ENCODE data around the gene MST1R.

MST1R gene

GRCh38 chr3:49876567-49876966 is 27.1 kb downstream of the MST1R start:
- Histone ChIP-seq H2AFZ (ENCODE audit: low read depth, low read length) (no peak overlapping the region), H3K9ac (ENCODE audit: low read length) (no peak overlapping the region), H3K36me3 (replicated peaks; ENCODE audit: low read depth, low read length) (no peaks in the 10 kb centered on the region), H3K79me2 (ENCODE audit: low read length) (no peaks in the 10 kb centered on the region), H3K27ac (ENCODE audit: low read length) (no peak overlapping the region), H3K4me2 (ENCODE audit: low read length) (no peak overlapping the region), H3K27me3 (ENCODE audit: low read depth, low read length) (no peaks in the 10 kb centered on the region), H3K4me3 (ENCODE audit: low read length) (no peak overlapping the region), H3K4me1 (ENCODE audit: low read length) (no peaks in the 10 kb centered on the region), H4K20me1 (ENCODE audit: insufficient read depth, low read length) (no peaks in the 10 kb centered on the region), H3K9me3 (ENCODE audit: insufficient read depth, low read length) (no peaks in the 10 kb centered on the region)
- TF ChIP-seq CTCF (IDR thresholded peaks at IDR 0.05; ENCODE audit: low read depth, low read length) (no peak), EZH2phosphoT487 (IDR thresholded peaks at IDR 0.05; ENCODE audit: low read depth) (no peak)

- Histone ChIP-seq H3K36me3 (replicated peaks; ENCODE audit: low read depth, low read length) (no peaks in the 10 kb centered on the region), H3K4me2 (ENCODE audit: low read length) (no peak overlapping the region), H3K4me3 (ENCODE audit: low read length) (no peak overlapping the region), H4K20me1 (ENCODE audit: insufficient read depth, low read length) (no peaks in the 10 kb centered on the region), H3K9me3 (ENCODE audit: insufficient read depth, low read length) (no peaks in the 10 kb centered on the region), H3K27me3 (ENCODE audit: low read depth, low read length) (peaks cover 20% of the 10 kb centered on the region), H3K27ac (ENCODE audit: low read length) (no peak overlapping the region), H2AFZ (ENCODE audit: low read depth, low read length) (no peak overlapping the region), H3K4me1 (ENCODE audit: low read length) (no peaks in the 10 kb centered on the region; the same call in 1 of the 2 replicates), H3K9ac (ENCODE audit: low read length) (no peak overlapping the region), H3K79me2 (ENCODE audit: low read length) (no peaks in the 10 kb centered on the region)
- TF ChIP-seq CTCF (IDR thresholded peaks at IDR 0.05; ENCODE audit: low read depth, low read length): no peak
- TF ChIP-seq EZH2phosphoT487 (IDR thresholded peaks at IDR 0.05; ENCODE audit: low read depth): no peak
These were observed 30.1 kb downstream of the MST1R start for GRCh38 chr3:49873623-49874022.

GRCh38 chr3:49872801-49873281 is 30.8 kb downstream of the MST1R start:
- TF ChIP-seq CTCF (IDR thresholded peaks at IDR 0.05; ENCODE audit: low read depth, low read length) (no peak), EZH2phosphoT487 (IDR thresholded peaks at IDR 0.05; ENCODE audit: low read depth) (no peak)
- Histone ChIP-seq H3K4me3 (ENCODE audit: low read length) (no peak overlapping the region), H3K9ac (ENCODE audit: low read length) (no peak overlapping the region), H3K4me1 (ENCODE audit: low read length) (no peaks in the 10 kb centered on the region; the same call in 1 of the 2 replicates), H3K9me3 (ENCODE audit: insufficient read depth, low read length) (no peaks in the 10 kb centered on the region), H3K4me2 (ENCODE audit: low read length) (no peak overlapping the region), H3K36me3 (replicated peaks; ENCODE audit: low read depth, low read length) (no peaks in the 10 kb centered on the region), H4K20me1 (ENCODE audit: insufficient read depth, low read length) (no peaks in the 10 kb centered on the region), H3K27me3 (ENCODE audit: low read depth, low read length) (peaks cover 27% of the 10 kb centered on the region), H2AFZ (ENCODE audit: low read depth, low read length) (no peak overlapping the region), H3K79me2 (ENCODE audit: low read length) (no peaks in the 10 kb centered on the region), H3K27ac (ENCODE audit: low read length) (no peak overlapping the region)

- peaks cover 28% of the 10 kb centered on the region for H3K27me3 ChIP-seq (ENCODE audit: low read depth, low read length)
- no peak overlapping the region for H3K27ac ChIP-seq (ENCODE audit: low read length)
- no peaks in the 10 kb centered on the region for H3K9me3 ChIP-seq (ENCODE audit: insufficient read depth, low read length)
- H3K9ac ChIP-seq (ENCODE audit: low read length): no peak overlapping the region
- H3K79me2 ChIP-seq (ENCODE audit: low read length): no peaks in the 10 kb centered on the region
- H4K20me1 ChIP-seq (ENCODE audit: insufficient read depth, low read length): no peaks in the 10 kb centered on the region
- no peak overlapping the region for H2AFZ ChIP-seq (ENCODE audit: low read depth, low read length)
- no peaks in the 10 kb centered on the region for H3K36me3 ChIP-seq (replicated peaks; ENCODE audit: low read depth, low read length)
- no peak overlapping the region for H3K4me3 ChIP-seq (ENCODE audit: low read length)
- no peak overlapping the region for H3K4me2 ChIP-seq (ENCODE audit: low read length)
- TF ChIP-seq CTCF (IDR thresholded peaks at IDR 0.05; ENCODE audit: low read depth, low read length) (no peak), EZH2phosphoT487 (IDR thresholded peaks at IDR 0.05; ENCODE audit: low read depth) (no peak)
- H3K4me1 ChIP-seq (ENCODE audit: low read length): no peaks in the 10 kb centered on the region; the same call in 1 of the 2 replicates
These were observed 32.0 kb downstream of the MST1R start for GRCh38 chr3:49871531-49872153.
